ENCODE data around the gene LRRC75A.
"Not testable (repeated sequence)": the region's sequence is repeated elsewhere in the genome, so short reads cannot be mapped to it uniquely, and the experiment has no call there.

LRRC75A gene

DNA sequence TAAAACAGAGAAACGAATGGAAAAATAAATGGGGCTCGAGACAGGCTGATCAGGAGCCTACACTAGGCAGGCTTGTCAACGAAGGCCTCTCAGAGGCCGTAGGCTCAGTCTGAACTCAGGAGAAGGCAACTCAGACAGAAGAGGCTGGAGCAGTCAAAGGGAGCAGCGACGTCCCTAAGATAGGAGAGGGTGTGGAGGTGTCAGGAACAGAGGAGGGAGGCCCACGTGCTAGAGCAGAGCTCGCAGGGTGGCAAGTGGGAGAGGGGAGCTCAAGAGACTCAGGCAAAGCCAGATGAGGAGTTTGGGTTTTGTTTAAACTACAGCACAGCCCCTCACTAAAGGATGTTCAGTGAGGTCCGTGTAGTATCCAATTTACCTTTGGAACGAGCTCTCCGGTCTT lies 32.7 kb downstream of the LRRC75A start:
- TF ChIP-seq, protein P1, sequence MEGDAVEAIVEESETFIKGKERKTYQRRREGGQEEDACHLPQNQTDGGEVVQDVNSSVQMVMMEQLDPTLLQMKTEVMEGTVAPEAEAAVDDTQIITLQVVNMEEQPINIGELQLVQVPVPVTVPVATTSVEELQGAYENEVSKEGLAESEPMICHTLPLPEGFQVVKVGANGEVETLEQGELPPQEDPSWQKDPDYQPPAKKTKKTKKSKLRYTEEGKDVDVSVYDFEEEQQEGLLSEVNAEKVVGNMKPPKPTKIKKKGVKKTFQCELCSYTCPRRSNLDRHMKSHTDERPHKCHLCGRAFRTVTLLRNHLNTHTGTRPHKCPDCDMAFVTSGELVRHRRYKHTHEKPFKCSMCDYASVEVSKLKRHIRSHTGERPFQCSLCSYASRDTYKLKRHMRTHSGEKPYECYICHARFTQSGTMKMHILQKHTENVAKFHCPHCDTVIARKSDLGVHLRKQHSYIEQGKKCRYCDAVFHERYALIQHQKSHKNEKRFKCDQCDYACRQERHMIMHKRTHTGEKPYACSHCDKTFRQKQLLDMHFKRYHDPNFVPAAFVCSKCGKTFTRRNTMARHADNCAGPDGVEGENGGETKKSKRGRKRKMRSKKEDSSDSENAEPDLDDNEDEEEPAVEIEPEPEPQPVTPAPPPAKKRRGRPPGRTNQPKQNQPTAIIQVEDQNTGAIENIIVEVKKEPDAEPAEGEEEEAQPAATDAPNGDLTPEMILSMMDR (IDR thresholded peaks at IDR 0.05; ENCODE audit: borderline replicate concordance, control extremely low read depth, extremely low read depth, insufficient read depth, missing control alignments), result no peak
- DNase-seq (ENCODE audit: low spot score), result no peak
- in situ Hi-C loops (cut with MboI; ENCODE audit: low sequenced_read_pairs, unreplicated experiment), result no loop called here

DNA sequence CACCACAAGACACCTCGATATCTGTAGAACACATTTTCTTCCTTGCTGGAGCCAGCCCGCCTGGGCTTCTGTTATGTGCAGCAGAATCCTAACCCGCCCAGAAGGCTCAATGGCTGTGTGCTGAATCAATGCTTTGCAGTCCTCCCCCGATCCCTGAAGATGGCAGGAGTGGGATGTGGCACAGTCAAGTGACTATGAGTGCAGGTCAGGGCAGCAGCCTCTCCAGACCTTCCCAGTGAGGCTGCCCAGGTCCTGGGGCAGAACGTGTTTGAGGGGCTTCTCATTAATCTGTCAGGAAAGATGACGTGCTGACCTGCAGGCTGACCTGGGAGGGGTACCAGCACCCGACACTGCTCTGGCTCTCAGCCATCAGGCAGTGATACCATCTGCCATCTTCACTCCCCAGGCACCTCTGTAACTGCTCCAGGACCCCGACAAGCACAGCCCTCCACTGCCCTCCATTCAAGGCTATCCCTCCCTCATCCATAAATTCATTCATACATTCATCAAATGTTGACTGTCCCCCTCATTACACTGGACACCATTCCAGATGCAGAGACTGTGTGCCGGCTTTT lies 35.2 kb downstream of the LRRC75A start:
- DNase-seq (ENCODE audit: low spot score), result no peak
- in situ Hi-C loops (cut with MboI; ENCODE audit: low sequenced_read_pairs, unreplicated experiment), result no loop called here
- TF ChIP-seq, protein P1 (IDR thresholded peaks at IDR 0.05; ENCODE audit: borderline replicate concordance, control extremely low read depth, extremely low read depth, insufficient read depth, missing control alignments), result no peak

DNA sequence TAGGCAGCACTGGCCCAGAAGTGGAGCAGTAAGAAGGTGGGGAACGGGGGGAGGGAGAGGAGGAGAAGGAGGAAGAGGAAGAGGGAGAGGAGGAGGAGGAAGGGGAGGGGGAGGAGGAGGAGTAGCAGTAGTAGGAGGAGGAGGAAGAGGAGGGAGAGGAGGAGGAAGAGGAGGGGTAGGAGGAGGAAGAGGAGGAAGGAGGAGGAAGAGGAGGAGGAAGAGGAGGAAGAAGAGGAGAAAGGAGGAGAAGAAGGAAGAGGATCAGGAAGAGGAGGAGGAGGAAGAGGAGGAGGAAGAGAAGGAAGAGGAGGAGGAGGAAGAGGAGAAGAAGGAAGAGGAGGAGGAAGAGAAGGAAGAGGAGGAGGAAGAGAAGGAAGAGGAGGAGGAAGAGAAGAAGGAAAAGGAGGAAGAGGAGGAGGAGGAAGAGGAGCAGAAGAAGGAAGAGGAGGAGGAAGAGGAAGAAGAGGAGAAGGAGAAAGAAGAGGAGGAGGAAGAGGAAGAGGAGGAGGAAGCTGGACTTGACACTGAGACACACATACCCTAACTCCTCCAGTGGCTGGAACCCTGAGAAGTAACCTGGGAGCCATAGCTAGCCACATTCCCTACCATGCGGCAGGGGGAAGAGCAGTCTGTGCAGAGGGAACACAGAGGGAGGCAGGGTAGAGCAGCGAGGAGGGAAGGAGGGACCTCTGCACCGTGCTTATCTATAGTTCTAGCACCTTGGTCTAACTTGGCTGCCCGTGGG lies 35.8 kb downstream of the LRRC75A start:
- DNase-seq (ENCODE audit: low spot score), result no peak
- in situ Hi-C loops (cut with MboI; ENCODE audit: low sequenced_read_pairs, unreplicated experiment), result no loop called here

DNA sequence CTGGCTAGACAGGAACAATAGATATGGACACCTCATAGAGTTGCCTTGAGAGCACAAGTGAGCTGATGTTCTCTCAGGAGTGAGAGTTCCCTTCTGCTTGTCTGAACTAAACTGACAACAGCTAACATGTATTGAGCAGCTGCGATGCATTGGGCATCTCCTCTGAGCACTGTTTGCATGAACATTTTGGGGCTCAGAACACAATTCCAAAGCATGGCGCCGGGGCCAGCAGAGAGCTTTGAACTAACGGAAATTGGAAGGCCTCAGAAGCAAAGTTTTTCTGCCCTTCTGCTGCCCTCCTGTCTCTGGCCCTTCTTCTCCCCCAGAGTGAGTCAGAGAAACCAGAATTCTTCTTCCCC lies 38.5 kb downstream of the LRRC75A start:
- in situ Hi-C loops (cut with MboI; ENCODE audit: low sequenced_read_pairs, unreplicated experiment), result no loop called here
- TF ChIP-seq, protein P1 (IDR thresholded peaks at IDR 0.05; ENCODE audit: borderline replicate concordance, control extremely low read depth, extremely low read depth, insufficient read depth, missing control alignments), result no peak
- DNase-seq (ENCODE audit: low spot score), result no peak

More for the DNA sequence above, 35.8 kb downstream of the LRRC75A start:
- TF ChIP-seq, protein P1 (IDR thresholded peaks at IDR 0.05; ENCODE audit: borderline replicate concordance, control extremely low read depth, extremely low read depth, insufficient read depth, missing control alignments), result no peak

DNA sequence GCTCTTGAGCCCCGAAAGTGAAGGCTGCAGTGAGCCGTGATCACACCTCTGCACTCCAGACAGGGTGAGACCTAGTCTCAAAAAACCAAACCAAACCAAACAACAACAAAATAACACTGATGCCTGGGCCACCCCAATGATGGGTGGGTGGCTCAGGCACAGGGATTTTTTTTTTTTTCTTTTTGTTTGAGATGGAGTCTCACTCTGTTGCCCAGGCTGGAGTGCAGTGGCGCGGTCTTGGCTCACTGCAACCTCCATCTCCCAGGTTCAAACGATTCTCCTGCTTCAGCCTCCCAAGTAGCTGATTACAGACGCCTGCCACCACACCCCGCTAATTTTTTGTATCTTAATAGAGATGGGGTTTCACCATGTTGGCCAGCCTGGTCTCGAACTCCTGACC lies 39.7 kb downstream of the LRRC75A start:
- in situ Hi-C loops (cut with MboI; ENCODE audit: low sequenced_read_pairs, unreplicated experiment), result not testable (repeated sequence)

GRCh38 chr17:16450028-16450427 lies 42.0 kb downstream of the LRRC75A start:
- DNase-seq (ENCODE audit: low spot score), result no peak
- in situ Hi-C loops (cut with MboI; ENCODE audit: low sequenced_read_pairs, unreplicated experiment), result no loop called here
- TF ChIP-seq, protein P1 (IDR thresholded peaks at IDR 0.05; ENCODE audit: borderline replicate concordance, control extremely low read depth, extremely low read depth, insufficient read depth, missing control alignments), result no peak

More for the DNA sequence above, 39.7 kb downstream of the LRRC75A start:
- DNase-seq (ENCODE audit: low spot score), result not testable (repeated sequence)

DNA sequence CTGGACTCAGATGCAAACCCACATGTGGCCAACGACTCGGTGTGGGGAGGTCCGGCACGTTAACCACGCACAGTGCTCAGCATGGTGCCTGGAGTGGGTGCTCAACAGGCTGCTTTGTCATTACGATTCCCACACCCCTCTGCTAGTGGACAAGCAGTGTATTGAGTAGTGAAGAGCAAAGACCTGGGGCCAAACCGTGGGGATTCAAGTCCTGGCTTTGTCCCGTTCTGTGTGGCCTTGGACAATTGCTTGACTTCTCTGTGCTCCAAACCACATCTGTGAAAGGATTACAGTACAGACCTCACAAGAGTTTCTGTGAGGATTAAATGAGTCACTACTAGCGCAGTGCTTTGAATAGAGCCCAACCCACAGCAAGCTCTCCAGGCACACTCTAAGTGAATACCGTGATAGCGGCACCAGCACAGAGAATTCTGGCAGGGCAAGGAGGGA lies 42.8 kb downstream of the LRRC75A start:
- in situ Hi-C loops (cut with MboI; ENCODE audit: low sequenced_read_pairs, unreplicated experiment), result no loop called here
- DNase-seq (ENCODE audit: low spot score), result no peak
- TF ChIP-seq, protein P1 (IDR thresholded peaks at IDR 0.05; ENCODE audit: borderline replicate concordance, control extremely low read depth, extremely low read depth, insufficient read depth, missing control alignments), result no peak

All from GM13976 (cell line).